H9 (cell line): ENCODE data around the gene TENM4. TPM values are rescaled to one million over a fixed set of nuclear protein-coding genes. Genes with fewer than 3 reads are reported as not detected.

Experiments used
- DNase-seq: peaks from one replicate; pipeline ENCODE4 v3.0.0-alpha.2; 2017
- H2AFZ ChIP-seq: one replicate; pipeline ENCODE4 v1.6.1; 2013; ENCODE audit warnings: mild to moderate bottlenecking, low read length, control low read depth, moderate library complexity
- H2AK5ac ChIP-seq: 2 replicates; pipeline ENCODE4 v1.6.1; 2013; ENCODE audit warnings: low read length, control low read depth, mixed read lengths; ENCODE audit not compliant: insufficient read length
- H2BK120ac ChIP-seq: one replicate; pipeline ENCODE4 v1.6.1; 2013; ENCODE audit warnings: low read depth, mild to moderate bottlenecking, low read length, control low read depth, inconsistent platforms; ENCODE audit not compliant: poor library complexity, severe bottlenecking
- H2BK12ac ChIP-seq: 2 replicates; pipeline ENCODE4 v1.6.1; 2013; ENCODE audit warnings: low read length, control low read depth, mixed read lengths, low read depth; ENCODE audit not compliant: insufficient read length
- H2BK15ac ChIP-seq: 2 replicates; pipeline ENCODE4 v1.6.1; 2013; ENCODE audit warnings: low read depth, low read length, control low read depth
- H2BK20ac ChIP-seq: one replicate; pipeline ENCODE4 v1.6.1; 2013; ENCODE audit warnings: low read depth, mild to moderate bottlenecking, low read length, control low read depth, inconsistent platforms; ENCODE audit not compliant: poor library complexity, severe bottlenecking
- H2BK5ac ChIP-seq: 2 replicates; pipeline ENCODE4 v1.6.1; 2013; ENCODE audit warnings: low read length, control low read depth, mixed read lengths; ENCODE audit not compliant: insufficient read length
- H3K14ac ChIP-seq: 2 replicates; pipeline ENCODE4 v1.6.1; 2013; ENCODE audit warnings: low read length, control low read depth; ENCODE audit not compliant: insufficient read depth
- H3K18ac ChIP-seq: 2 replicates; pipeline ENCODE4 v1.6.1; 2013; ENCODE audit warnings: low read depth, mild to moderate bottlenecking, mixed read lengths, low read length, control low read depth; ENCODE audit not compliant: insufficient read length
- H3K23ac ChIP-seq: 2 replicates; pipeline ENCODE4 v1.6.1; 2013; ENCODE audit warnings: low read length, control low read depth, mixed read lengths, low read depth; ENCODE audit not compliant: insufficient read length
- H3K23me2 ChIP-seq: 2 replicates; pipeline ENCODE4 v1.6.1; 2013; ENCODE audit warnings: low read depth, mild to moderate bottlenecking, mixed read lengths, low read length, control low read depth; ENCODE audit not compliant: insufficient read length, poor library complexity, severe bottlenecking
- H3K27ac ChIP-seq: 2 replicates; pipeline ENCODE4 v1.5.1; 2013; ENCODE audit warnings: low read length, control low read depth, mixed read lengths, low read depth; ENCODE audit not compliant: insufficient read length
- H3K27me3 ChIP-seq: 2 replicates; pipeline ENCODE4 v1.6.1; 2013; ENCODE audit warnings: low read length, control low read depth, inconsistent platforms; ENCODE audit not compliant: insufficient read depth
- H3K4ac ChIP-seq: 2 replicates; pipeline ENCODE4 v1.6.1; 2013; ENCODE audit warnings: low read depth, mild to moderate bottlenecking, control low read depth, inconsistent platforms, low read length, moderate library complexity
- H3K4me1 ChIP-seq: 2 replicates; pipeline ENCODE4 v1.6.1; 2013; ENCODE audit warnings: low read length, control low read depth, inconsistent platforms; ENCODE audit not compliant: insufficient read depth
- H3K4me2 ChIP-seq: 2 replicates; pipeline ENCODE4 v1.6.1; 2013; ENCODE audit warnings: low read length, control low read depth, mixed read lengths; ENCODE audit not compliant: insufficient read length, insufficient read depth
- H3K56ac ChIP-seq: 2 replicates; pipeline ENCODE4 v1.6.1; 2013; ENCODE audit warnings: low read depth, mild to moderate bottlenecking, mixed read lengths, low read length, control low read depth; ENCODE audit not compliant: insufficient read length
- H3K79me1 ChIP-seq: 2 replicates; pipeline ENCODE4 v1.6.1; 2013; ENCODE audit warnings: low read depth, mild to moderate bottlenecking, moderate library complexity, low read length, control low read depth, inconsistent platforms; ENCODE audit not compliant: insufficient read depth, poor library complexity, severe bottlenecking
- H3K79me2 ChIP-seq: 2 replicates; pipeline ENCODE4 v1.6.1; 2013; ENCODE audit warnings: low read length, control low read depth, inconsistent platforms; ENCODE audit not compliant: insufficient read depth
- H3K9ac ChIP-seq: 2 replicates; pipeline ENCODE4 v1.6.1; 2013; ENCODE audit warnings: low read length, control low read depth, mixed read lengths; ENCODE audit not compliant: insufficient read length; ENCODE audit errors: extremely low read depth
- H3K9me3 ChIP-seq: one replicate; pipeline ENCODE4 v1.6.1; 2013; ENCODE audit warnings: low read depth, low read length, inconsistent platforms; ENCODE audit not compliant: control insufficient read depth
- H3T11ph ChIP-seq: one replicate; pipeline ENCODE4 v1.6.1; 2013; ENCODE audit warnings: mild to moderate bottlenecking, low read length, control low read depth, inconsistent platforms
- H4K20me1 ChIP-seq: one replicate; pipeline ENCODE4 v1.6.1; 2013; ENCODE audit not compliant: control insufficient read depth, insufficient read length, insufficient read depth
- H4K5ac ChIP-seq: 2 replicates; pipeline ENCODE4 v1.6.1; 2013; ENCODE audit warnings: low read depth, mild to moderate bottlenecking, mixed read lengths, low read length, control low read depth; ENCODE audit not compliant: insufficient read length
- H4K8ac ChIP-seq: replicated peaks from 2 replicates; pipeline ENCODE4 v1.6.1; 2013; ENCODE audit warnings: low read length, control low read depth, mixed read lengths, low read depth; ENCODE audit not compliant: insufficient read length
- H4K91ac ChIP-seq: 2 replicates; pipeline ENCODE4 v1.6.1; 2013; ENCODE audit warnings: low read depth, mild to moderate bottlenecking, moderate library complexity, mixed read lengths, low read length, control low read depth; ENCODE audit not compliant: insufficient read length
- H3K27ac Mint-ChIP-seq, 3 experiments: 2 replicates in 2 of 3; 3 replicates in 1 of 3; pipeline ENCODE4 v1.8.0; 2020 to 2021; ENCODE audit warnings: mixed read lengths in 3 of 3, mild to moderate bottlenecking in 1 of 3, moderate library complexity in 1 of 3
- H3K27me3 Mint-ChIP-seq: 2 replicates; pipeline ENCODE4 v1.8.0; 2021; ENCODE audit warnings: low read depth, mild to moderate bottlenecking, moderate library complexity, mixed read lengths
- H3K36me3 Mint-ChIP-seq, 3 experiments: 2 replicates in 2 of 3; 3 replicates in 1 of 3; pipeline ENCODE4 v1.8.0; 2020 to 2021; ENCODE audit warnings: low read depth in 3 of 3, mixed read lengths in 3 of 3; ENCODE audit not compliant: insufficient read depth in 1 of 3
- H3K4me1 Mint-ChIP-seq, 2 experiments: 2 replicates each; pipeline ENCODE4 v1.8.0; 2020; ENCODE audit warnings: mixed read lengths in 2 of 2
- H3K4me3 Mint-ChIP-seq, 2 experiments: 2 replicates in 1 of 2; 3 replicates in 1 of 2; pipeline ENCODE4 v1.8.0; 2020 to 2021; ENCODE audit warnings: mild to moderate bottlenecking in 2 of 2, mixed read lengths in 2 of 2, moderate library complexity in 1 of 2
- H3K9me3 Mint-ChIP-seq, 2 experiments: 2 replicates in 1 of 2; 3 replicates in 1 of 2; pipeline ENCODE4 v1.8.0; 2020; ENCODE audit warnings: mild to moderate bottlenecking in 2 of 2, mixed read lengths in 2 of 2, moderate library complexity in 1 of 2
- CTCF ChIP-seq: fragments of 200-600 bp; sonication (generic); conservative IDR thresholded peaks from 3 replicates; pipeline ENCODE4 v1.8.0; 2021; ENCODE audit warnings: antibody characterized with exemption, mild to moderate bottlenecking
- WGBS: extraction: QIAGEN DNeasy Blood & Tissue Kit; methylation state at CpG from one replicate; pipeline ENCODE4 v1.1.7; 2013; ENCODE audit warnings: missing lambda C conversion rate, low lambda C conversion rate, mixed read lengths; ENCODE audit not compliant: insufficient read length; ENCODE audit errors: extremely low coverage; 5-methylcytosine and 5-hydroxymethylcytosine counted together
- total RNA-seq: library from RNA; stranded (reverse); gene quantifications from 2 replicates; pipeline ENCODE4 v1.2.1, GENCODE V29; 2021

Gene TENM4
- total RNA-seq, 1 experiment from 2014 or later, result 4.6 TPM

GRCh38 chr11:79241852-79242241 lies 199.0 kb downstream of the TENM4 start:
- Histone ChIP-seq H2BK15ac (no peak overlapping the region), H3K23ac (no peak overlapping the region), H2BK12ac (no peak overlapping the region), H3K4me1 (no peaks in the 10 kb centered on the region), H3K79me1 (no peaks in the 10 kb centered on the region), H2BK20ac (no peak overlapping the region), H3K14ac (no peak overlapping the region), H4K5ac (no peak overlapping the region), H3K27me3 (no peaks in the 10 kb centered on the region), H3T11ph (no peak overlapping the region), H4K8ac (no peak overlapping the region), H3K9ac (no peak overlapping the region), H4K91ac (no peak overlapping the region), H2AK5ac (no peak overlapping the region), H4K20me1 (no peaks in the 10 kb centered on the region), H3K18ac (no peak overlapping the region), H3K4me2 (no peak overlapping the region), H2AFZ (no peak overlapping the region), H3K79me2 (no peaks in the 10 kb centered on the region), H3K4ac (no peak overlapping the region), H2BK120ac (no peak overlapping the region), H3K23me2 (no peaks in the 10 kb centered on the region), H3K9me3 (no peaks in the 10 kb centered on the region), H3K56ac (no peak overlapping the region), H3K27ac (no peak overlapping the region), H2BK5ac (no peak overlapping the region)
- no peaks in the 10 kb centered on the region for H3K36me3 Mint-ChIP-seq
- H3K4me3 Mint-ChIP-seq, result no peak overlapping the region
- H3K9me3 Mint-ChIP-seq, result no peaks in the 10 kb centered on the region; a peak in 1 of 5 replicates
- peaks cover 8 to 26% of the 10 kb centered on the region in 2 experiments for H3K4me1 Mint-ChIP-seq
- DNase-seq, result no peak
- no CpG with 5 or more reads among the region's 7 CpGs for WGBS
- H3K27ac Mint-ChIP-seq, result no peak overlapping the region
- TF ChIP-seq CTCF, result no peak
- no peaks in the 10 kb centered on the region; the same call in 1 of the 2 replicates for H3K27me3 Mint-ChIP-seq
